T-helper 2 cell treated with Interferon-gamma antibody and Interleukin-4, amounts not matched to agents 5 μg/mL and 100 μg/mL, for 36 hours (primary cell): Measurements from ENCODE around the gene HK1.
A peak's percentile ranks its signal among the peaks of the same experiment; 100 is the strongest.

Experiments used
- DNase-seq: peaks from one replicate; pipeline ENCODE4 v3.0.0; 2021; ENCODE audit warnings: low spot score
- H3K27ac Mint-ChIP-seq: one replicate; pipeline ENCODE4 v1.8.0; 2021; ENCODE audit warnings: mild to moderate bottlenecking, mixed read lengths
- H3K27me3 Mint-ChIP-seq: one replicate; pipeline ENCODE4 v1.8.0; 2021; ENCODE audit warnings: low read depth, mixed read lengths
- H3K36me3 Mint-ChIP-seq: one replicate; pipeline ENCODE4 v1.8.0; 2021; ENCODE audit warnings: low read depth, mixed read lengths
- H3K4me1 Mint-ChIP-seq: one replicate; pipeline ENCODE4 v1.8.0; 2021; ENCODE audit warnings: low read depth, mixed read lengths
- H3K4me3 Mint-ChIP-seq: one replicate; pipeline ENCODE4 v1.8.0; 2022; ENCODE audit warnings: mild to moderate bottlenecking, moderate library complexity, mixed read lengths
- H3K9me3 Mint-ChIP-seq: one replicate; pipeline ENCODE4 v1.8.0; 2021; ENCODE audit warnings: mixed read lengths

The HK1 gene

DNA sequence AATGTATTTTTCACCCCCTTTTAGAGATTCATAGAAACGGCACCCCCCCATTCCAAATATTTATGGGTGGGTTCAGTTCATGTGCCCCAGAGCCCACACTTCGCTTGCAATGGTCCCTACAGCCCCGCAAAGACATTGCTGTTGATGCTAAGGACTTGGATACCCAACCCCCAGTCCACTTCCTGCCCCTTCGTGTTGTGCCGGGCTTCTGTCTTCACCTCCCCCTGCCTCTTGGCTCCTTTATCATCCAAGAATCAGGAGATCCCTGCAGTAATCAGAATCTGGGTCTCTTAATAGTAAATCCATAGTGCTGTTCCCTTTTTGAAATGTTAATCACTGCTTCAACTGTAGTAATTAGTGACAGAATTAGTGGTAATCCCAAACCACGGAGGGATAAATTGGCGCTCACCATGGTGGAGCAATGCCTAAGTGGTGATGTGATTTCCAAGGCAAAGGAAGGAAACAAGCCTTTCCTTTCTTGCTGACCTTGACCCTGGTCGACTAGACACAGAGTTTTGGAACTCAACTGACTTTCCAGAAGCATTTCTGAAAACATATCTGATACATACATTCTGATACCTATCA lies 67.7 kb downstream of the HK1 start:
- Mint-ChIP-seq H3K36me3 (peaks cover 66% of the 10 kb centered on the region), H3K4me1 (peaks cover 73% of the 10 kb centered on the region), H3K27me3 (no peaks in the 10 kb centered on the region), H3K27ac (peak overlapping the region; percentile 93), H3K9me3 (no peaks in the 10 kb centered on the region), H3K4me3 (peak overlapping the region; percentile 84)
- DNase-seq: no peak

DNA sequence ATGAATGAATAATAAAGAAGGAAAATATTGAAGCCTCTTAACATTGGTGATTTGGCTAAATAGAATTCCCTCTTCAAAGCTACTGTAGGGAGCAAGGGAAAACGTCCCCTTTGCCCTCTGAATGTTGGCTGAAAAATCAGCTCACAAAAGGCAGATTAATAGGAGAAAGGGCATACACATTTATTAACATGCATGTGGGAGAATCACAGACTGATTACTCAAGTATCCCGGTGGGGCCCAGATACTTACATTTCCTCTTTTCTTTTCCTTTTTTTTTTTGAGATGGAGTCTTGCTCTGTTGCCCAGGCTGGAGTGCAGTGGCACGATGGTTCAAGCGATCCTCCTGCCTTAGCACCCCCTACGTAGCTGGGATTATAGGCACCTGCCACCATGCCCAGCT lies 68.5 kb downstream of the HK1 start:
- no peak for DNase-seq
- Mint-ChIP-seq H3K4me1 (peaks cover 71% of the 10 kb centered on the region), H3K4me3 (no peak overlapping the region), H3K27ac (peak overlapping the region; percentile 39), H3K27me3 (no peaks in the 10 kb centered on the region), H3K9me3 (no peaks in the 10 kb centered on the region), H3K36me3 (peaks cover 71% of the 10 kb centered on the region)

DNA sequence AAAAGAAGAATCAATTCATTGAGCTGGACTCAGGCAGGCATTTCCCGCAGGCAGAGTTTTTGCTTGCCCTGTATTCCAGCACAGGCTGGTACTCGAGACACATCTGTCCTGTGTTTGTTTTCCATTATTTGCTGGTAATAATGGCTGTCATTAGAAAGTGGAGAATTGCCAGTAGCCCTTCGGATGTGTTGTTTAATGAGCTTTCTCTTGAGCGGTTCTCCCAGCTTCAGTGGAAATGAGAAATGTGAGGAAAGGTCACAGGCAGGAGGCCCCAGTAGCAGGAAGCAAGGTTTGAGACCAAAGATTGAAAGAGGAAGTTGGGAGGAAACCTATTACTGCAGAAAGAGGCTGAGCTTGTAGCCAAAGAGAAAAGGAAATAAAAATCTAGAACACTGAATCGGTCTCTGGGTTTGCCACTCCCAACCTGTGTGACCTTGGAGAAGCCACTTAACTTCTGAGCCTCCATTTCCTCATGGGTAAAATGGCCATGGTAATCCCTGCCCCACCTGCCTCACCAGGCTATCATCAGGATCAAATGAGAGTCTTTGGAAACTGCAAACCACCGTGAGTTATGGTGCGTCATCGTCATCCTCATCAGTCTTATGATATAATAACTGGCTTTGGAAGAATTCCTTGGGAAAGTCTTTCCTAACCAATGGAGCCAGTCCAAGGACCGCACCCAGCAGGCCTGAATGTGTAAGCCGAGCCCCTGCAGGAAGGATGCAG lies 70.7 kb downstream of the HK1 start:
- Mint-ChIP-seq H3K4me1 (peaks cover 56% of the 10 kb centered on the region), H3K27me3 (no peaks in the 10 kb centered on the region), H3K27ac (peak overlapping the region; percentile 90), H3K9me3 (no peaks in the 10 kb centered on the region), H3K36me3 (peaks cover 76% of the 10 kb centered on the region), H3K4me3 (peak overlapping the region; percentile 80)
- no peak for DNase-seq

DNA sequence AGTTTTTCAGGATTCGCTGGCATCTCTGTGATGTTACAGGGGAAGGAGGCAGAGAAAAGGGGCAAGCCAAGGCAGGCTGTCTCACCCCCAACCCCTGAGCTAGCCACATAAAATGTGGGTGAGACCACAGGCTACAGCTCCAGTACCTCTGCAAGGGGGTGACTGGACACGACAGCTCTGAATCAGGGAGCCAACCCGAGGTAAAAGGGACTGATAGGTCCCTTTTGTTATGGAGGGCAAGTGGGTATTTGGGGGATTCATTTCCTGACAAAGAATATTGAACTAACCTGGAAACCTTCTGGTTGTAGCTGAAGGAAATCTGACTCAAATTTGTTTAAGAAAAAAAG lies 71.2 kb downstream of the HK1 start:
- no peak for DNase-seq
- peaks cover 75% of the 10 kb centered on the region for H3K36me3 Mint-ChIP-seq
- peaks cover 53% of the 10 kb centered on the region for H3K4me1 Mint-ChIP-seq
- H3K4me3 Mint-ChIP-seq: peak overlapping the region; percentile 80
- H3K27me3 Mint-ChIP-seq: no peaks in the 10 kb centered on the region
- H3K9me3 Mint-ChIP-seq: no peaks in the 10 kb centered on the region
- H3K27ac Mint-ChIP-seq: peak overlapping the region; percentile 31

DNA sequence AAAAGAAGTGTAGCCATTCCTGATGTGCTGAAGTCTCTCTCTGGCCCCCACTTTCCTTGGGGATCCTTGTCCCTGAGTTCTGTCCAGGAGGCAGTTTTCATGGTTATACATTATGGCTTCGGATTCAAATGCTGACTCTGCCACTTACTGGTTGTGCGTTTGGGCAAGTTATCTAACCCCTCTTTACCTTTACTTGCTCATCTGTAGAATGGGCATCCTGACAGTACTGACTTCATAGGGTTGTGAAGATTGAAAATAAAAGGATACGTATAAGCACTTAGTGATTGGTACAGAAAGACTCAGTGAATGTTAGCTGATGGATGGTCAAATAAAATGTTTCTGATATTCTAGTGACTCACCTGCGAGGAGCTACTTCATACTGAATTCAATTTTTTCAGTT lies 73.3 kb downstream of the HK1 start:
- Mint-ChIP-seq H3K9me3 (no peaks in the 10 kb centered on the region), H3K4me3 (no peak overlapping the region), H3K36me3 (peaks cover 61% of the 10 kb centered on the region), H3K4me1 (peaks cover 36% of the 10 kb centered on the region), H3K27ac (no peak overlapping the region), H3K27me3 (no peaks in the 10 kb centered on the region)
- no peak for DNase-seq

DNA sequence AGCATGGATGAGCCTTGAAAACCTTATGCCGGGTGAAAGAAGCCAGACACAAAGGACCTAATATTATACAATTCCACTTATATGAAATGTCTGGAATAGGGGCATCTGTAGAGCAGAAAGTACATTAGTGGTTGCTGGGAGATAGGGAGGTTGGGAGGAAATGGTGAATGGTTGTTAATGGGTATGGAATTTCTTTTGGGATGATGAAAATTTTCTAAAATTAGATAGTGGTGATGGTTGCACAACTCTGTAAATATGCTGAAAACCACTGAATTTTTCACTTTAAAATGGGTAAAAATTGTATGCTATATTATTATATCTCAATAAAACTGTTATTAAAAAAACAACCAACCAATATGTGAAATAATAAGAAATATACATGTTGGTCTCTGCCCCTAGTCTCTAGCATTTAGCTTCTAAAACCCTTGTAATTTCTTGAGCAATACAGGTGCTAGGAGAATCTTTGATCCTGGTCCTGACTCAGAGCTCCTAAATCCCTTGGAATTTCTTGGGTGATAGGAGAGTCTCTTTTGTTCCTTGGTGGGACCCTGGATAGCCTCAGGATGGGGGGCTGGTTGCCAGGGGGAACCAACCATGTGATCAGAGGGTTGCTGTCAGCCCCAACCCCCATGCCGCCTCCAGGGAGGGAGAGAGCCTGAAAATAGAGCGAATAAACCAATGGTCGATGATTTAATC lies 74.4 kb downstream of the HK1 start:
- Mint-ChIP-seq H3K9me3 (no peaks in the 10 kb centered on the region), H3K4me3 (no peak overlapping the region), H3K27me3 (no peaks in the 10 kb centered on the region), H3K4me1 (peaks cover 32% of the 10 kb centered on the region), H3K36me3 (peaks cover 55% of the 10 kb centered on the region), H3K27ac (peak overlapping the region; percentile 11)
- no peak for DNase-seq

DNA sequence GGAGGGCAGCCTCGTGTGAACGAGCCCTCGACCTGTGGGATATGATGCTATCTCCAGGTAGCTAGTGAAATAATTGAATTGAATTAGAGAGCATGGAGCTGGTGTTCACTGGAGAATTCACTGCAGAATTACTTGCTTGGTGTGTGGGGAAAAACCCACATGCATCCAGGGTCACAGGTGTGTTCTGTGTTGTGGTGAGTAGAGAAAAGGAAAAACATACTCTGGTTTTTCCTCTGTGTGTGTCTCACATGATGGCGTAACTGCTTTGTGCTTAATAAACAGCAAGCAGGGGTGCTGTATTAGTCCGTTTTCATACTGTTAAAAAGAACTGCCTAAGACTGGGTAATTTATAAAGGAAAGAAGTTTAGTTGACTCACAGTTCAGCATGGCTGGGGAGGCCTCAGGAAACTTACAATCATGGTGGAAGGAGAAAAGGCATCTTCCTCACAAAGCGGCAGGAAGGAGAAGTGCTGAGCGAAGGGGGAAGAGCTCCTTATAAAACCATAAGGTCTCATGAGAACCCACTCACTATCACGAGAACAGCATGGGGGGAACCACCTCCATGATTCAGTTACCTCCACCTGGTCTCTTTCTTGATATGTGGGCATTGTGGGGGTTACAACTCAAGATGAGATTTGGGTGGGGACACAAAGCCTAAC lies 75.8 kb downstream of the HK1 start:
- Mint-ChIP-seq H3K27ac (no peak overlapping the region), H3K9me3 (no peaks in the 10 kb centered on the region), H3K36me3 (peaks cover 45% of the 10 kb centered on the region), H3K27me3 (no peaks in the 10 kb centered on the region), H3K4me1 (peaks cover 25% of the 10 kb centered on the region), H3K4me3 (no peak overlapping the region)
- no peak for DNase-seq

DNA sequence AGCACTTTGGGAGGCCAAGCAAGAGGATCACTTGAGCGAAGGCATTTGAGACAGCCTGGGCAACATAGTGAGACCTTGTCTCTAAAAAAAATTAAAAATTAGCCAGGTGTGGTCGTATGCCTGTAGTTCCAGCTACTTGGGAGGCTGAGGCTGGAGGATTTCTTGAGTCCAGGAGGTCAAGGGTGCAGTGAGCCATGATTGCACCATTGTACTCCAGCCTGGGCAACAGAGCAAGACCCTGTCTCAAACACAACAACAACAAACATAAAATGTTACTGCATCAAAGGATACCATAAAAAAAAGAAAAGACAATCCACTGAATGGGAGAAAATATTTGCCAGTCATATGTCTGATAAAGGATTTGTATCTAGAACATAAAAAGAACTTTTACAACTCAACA lies 77.9 kb downstream of the HK1 start:
- Mint-ChIP-seq H3K4me3 (no peak overlapping the region), H3K27me3 (no peaks in the 10 kb centered on the region), H3K9me3 (no peaks in the 10 kb centered on the region), H3K4me1 (peaks cover 35% of the 10 kb centered on the region), H3K27ac (no peak overlapping the region), H3K36me3 (peaks cover 44% of the 10 kb centered on the region)
- no peak for DNase-seq

DNA sequence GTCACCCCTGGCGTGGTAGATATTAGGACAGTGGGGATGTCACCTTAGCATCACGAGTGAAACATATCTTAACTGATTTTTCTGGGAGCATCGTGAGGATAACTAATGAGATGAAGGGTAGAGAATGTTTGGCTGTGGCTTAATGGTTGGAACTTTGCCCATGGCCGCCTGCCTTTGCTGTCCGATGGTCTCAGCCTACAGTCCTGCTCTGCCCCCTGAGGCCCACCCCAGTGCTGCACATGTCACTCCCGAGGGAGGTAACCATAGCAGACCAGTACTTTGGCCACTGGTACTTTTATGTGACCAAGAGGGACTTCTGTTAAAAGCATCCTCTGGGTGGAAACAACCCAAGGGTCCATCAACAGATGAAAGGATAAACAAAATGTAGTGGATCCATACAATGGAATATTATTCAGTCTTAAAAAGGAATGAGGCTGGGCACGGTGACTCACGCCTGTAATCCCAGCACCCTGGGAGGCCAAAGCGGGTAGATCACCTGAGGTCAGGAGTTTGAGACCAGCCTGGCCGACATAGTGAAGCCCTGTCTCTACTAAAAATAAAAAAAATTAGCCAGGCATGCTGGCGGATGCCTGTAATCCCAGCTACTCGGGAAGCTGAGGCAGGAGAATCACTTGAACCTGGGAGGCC lies 80.0 kb downstream of the HK1 start:
- peaks cover 41% of the 10 kb centered on the region for H3K4me1 Mint-ChIP-seq
- peak overlapping the region; percentile 18 for H3K4me3 Mint-ChIP-seq
- H3K9me3 Mint-ChIP-seq: no peaks in the 10 kb centered on the region

DNA sequence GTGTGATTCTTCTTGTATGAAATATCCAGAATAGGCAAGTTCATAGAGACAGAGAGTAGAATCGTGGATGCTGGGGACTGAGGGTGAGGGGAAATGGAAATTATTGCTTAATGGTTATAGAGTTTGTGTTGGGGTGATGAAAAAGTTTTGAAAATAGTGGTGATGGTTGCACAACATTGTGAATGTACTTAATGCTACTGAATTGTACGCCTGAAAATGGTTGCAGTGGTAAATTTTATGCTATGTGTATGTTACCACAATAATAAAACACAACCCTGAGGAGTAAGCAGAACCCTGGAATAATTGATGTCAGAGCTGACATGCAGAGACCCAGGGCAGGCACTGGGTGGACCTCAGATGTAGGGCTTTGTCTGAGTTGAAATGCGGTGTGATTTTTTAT lies 80.9 kb downstream of the HK1 start:
- Mint-ChIP-seq H3K4me1 (peaks cover 44% of the 10 kb centered on the region), H3K27ac (peak overlapping the region; percentile 49), H3K27me3 (no peaks in the 10 kb centered on the region), H3K36me3 (peaks cover 38% of the 10 kb centered on the region), H3K4me3 (peak overlapping the region; percentile 25), H3K9me3 (no peaks in the 10 kb centered on the region)
- DNase-seq: no peak

More for the DNA sequence above, 80.0 kb downstream of the HK1 start:
- DNase-seq: no peak
- Mint-ChIP-seq H3K27me3 (no peaks in the 10 kb centered on the region), H3K27ac (peak overlapping the region; percentile 55), H3K36me3 (peaks cover 39% of the 10 kb centered on the region)

DNA sequence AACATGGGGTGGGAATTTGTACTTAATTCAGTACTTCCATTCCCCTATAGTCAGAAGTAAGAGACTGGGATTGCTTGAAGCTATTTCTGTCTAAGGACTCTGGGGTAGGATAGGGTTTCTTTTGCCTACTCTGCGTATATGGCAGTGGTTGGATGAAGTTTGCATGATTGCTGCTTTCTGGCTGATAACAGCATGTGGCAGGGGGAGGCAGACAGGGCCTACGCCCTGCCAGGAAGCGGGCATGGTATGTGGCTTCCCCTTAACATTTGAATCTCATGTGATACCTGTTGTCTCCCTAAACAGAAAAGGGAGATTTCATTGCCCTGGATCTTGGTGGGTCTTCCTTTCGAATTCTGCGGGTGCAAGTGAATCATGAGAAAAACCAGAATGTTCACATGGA lies 81.3 kb downstream of the HK1 start:
- peaks cover 38% of the 10 kb centered on the region for H3K36me3 Mint-ChIP-seq
- H3K27ac Mint-ChIP-seq: peak overlapping the region; percentile 49
- DNase-seq: no peak
- peak overlapping the region; percentile 25 for H3K4me3 Mint-ChIP-seq
- H3K9me3 Mint-ChIP-seq: no peaks in the 10 kb centered on the region
- no peaks in the 10 kb centered on the region for H3K27me3 Mint-ChIP-seq
- H3K4me1 Mint-ChIP-seq: peaks cover 47% of the 10 kb centered on the region

DNA sequence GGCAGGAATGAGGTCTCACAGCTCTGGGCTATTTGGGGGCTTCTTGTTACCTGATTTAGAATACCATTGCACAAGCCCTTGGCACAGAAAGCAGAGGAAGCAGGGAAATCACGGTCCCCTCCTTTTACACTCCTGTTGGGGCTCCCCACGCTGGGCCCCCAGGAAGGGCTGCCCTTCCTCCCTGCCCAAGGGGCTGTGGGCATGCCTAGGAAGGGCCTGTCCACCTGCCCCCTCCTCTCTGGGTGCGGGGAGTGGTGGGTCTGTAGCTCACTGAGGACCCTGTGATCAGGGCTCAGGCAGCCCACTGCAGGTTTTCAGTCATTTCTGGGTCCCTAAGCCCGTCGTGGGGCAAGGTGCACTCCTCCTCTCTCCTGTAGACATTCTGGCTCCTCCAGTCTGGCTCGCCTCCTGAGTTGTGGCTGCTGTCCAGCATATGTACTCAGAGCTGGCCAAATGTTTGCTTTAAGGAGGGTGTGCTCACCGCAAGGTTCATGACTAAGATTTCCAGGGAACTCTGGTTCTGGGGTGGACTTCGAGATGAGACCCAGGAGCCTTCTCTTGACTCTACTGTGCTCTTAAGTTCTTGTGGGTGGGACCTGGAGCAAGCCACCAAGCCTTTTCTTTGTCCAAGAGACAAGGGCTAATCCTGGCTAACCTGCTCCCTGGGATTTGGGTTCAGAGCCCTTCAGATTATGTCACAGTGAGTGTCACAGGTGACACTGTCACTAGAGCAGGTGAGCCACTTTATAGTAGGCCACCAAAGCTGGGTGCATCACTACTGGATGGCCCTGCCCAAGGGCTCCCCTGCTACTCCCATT lies 82.4 kb downstream of the HK1 start:
- H3K4me1 Mint-ChIP-seq: peaks cover 53% of the 10 kb centered on the region
- H3K4me3 Mint-ChIP-seq: peak overlapping the region; percentile 21
- H3K9me3 Mint-ChIP-seq: no peaks in the 10 kb centered on the region
- peak overlapping the region; percentile 77 for H3K27ac Mint-ChIP-seq
- no peak for DNase-seq
- H3K27me3 Mint-ChIP-seq: no peaks in the 10 kb centered on the region
- H3K36me3 Mint-ChIP-seq: peaks cover 38% of the 10 kb centered on the region

DNA sequence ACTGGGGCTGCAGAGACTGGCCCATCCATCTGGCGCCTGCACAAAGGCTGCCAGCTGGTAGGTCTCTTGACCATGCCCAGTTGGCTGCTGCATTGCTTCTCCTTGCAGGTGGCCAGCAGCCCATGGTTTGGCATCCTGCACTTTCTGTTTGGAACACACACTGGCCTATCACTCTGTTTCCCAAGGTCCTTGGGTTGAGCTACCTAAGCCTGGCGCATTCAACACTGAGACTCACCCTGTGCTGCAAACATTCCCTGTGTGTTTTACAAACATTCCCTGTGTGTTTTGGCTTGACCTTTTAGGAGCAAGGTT lies 83.0 kb downstream of the HK1 start:
- DNase-seq: no peak
- H3K36me3 Mint-ChIP-seq: peaks cover 39% of the 10 kb centered on the region
- H3K4me1 Mint-ChIP-seq: peaks cover 53% of the 10 kb centered on the region
- H3K4me3 Mint-ChIP-seq: no peak overlapping the region
- no peaks in the 10 kb centered on the region for H3K27me3 Mint-ChIP-seq
- no peak overlapping the region for H3K27ac Mint-ChIP-seq
- no peaks in the 10 kb centered on the region for H3K9me3 Mint-ChIP-seq
